Liver (tissue), 3 donors: Measurements from ENCODE around the gene KCNA2.

Source experiments
- ATF3 ChIP-seq: IDR thresholded peaks from 2 replicates; pipeline ENCODE4 v1.6.1; 2016; ENCODE audit warnings: antibody characterized with exemption
- CTCF ChIP-seq: fragments of 150-350 bp; IDR thresholded peaks from 2 replicates; pipeline ENCODE4 v1.5.1; 2017; ENCODE audit warnings: improper control_type of control experiment, low read depth, low read length; ENCODE audit not compliant: missing input control
- EGR1 ChIP-seq, 2 donors: IDR thresholded peaks; 2 replicates each; pipeline ENCODE4 v1.6.1; 2016 to 2018; ENCODE audit warnings: antibody characterized with exemption in 2 of 2, low read depth in 2 of 2
- JUND ChIP-seq, 2 donors: IDR thresholded peaks; 2 replicates each; pipeline ENCODE4 v1.6.1; 2016; ENCODE audit warnings: antibody characterized with exemption in 2 of 2
- MAX ChIP-seq: IDR thresholded peaks from 2 replicates; pipeline ENCODE4 v1.6.1; 2016; ENCODE audit warnings: antibody characterized with exemption
- NR2F2 ChIP-seq: IDR thresholded peaks from 2 replicates; pipeline ENCODE4 v1.6.1; 2016; ENCODE audit warnings: antibody characterized with exemption
- RAD21 ChIP-seq, 2 donors: IDR thresholded peaks; 2 replicates each; pipeline ENCODE4 v1.6.1; 2016; ENCODE audit warnings: antibody characterized with exemption in 2 of 2, mild to moderate bottlenecking in 2 of 2
- RXRA ChIP-seq, 2 donors: IDR thresholded peaks; 2 replicates each; pipeline ENCODE4 v1.6.1; 2017 to 2018; ENCODE audit warnings: antibody characterized with exemption in 2 of 2, mild to moderate bottlenecking in 1 of 2
- YY1 ChIP-seq: IDR thresholded peaks from 2 replicates; pipeline ENCODE4 v1.6.1; 2016; ENCODE audit warnings: antibody characterized with exemption, mild to moderate bottlenecking
- TF ChIP-seq, protein P1 (sequence below): IDR thresholded peaks from 2 replicates; pipeline ENCODE4 v1.6.1; 2016; ENCODE audit warnings: antibody characterized with exemption, mild to moderate bottlenecking
- TF ChIP-seq, protein P2 (sequence below): IDR thresholded peaks from 2 replicates; pipeline ENCODE4 v1.6.1; 2016; ENCODE audit warnings: antibody characterized with exemption
- donor health status: healthy.
- donor health status: healthy.

DNA sequence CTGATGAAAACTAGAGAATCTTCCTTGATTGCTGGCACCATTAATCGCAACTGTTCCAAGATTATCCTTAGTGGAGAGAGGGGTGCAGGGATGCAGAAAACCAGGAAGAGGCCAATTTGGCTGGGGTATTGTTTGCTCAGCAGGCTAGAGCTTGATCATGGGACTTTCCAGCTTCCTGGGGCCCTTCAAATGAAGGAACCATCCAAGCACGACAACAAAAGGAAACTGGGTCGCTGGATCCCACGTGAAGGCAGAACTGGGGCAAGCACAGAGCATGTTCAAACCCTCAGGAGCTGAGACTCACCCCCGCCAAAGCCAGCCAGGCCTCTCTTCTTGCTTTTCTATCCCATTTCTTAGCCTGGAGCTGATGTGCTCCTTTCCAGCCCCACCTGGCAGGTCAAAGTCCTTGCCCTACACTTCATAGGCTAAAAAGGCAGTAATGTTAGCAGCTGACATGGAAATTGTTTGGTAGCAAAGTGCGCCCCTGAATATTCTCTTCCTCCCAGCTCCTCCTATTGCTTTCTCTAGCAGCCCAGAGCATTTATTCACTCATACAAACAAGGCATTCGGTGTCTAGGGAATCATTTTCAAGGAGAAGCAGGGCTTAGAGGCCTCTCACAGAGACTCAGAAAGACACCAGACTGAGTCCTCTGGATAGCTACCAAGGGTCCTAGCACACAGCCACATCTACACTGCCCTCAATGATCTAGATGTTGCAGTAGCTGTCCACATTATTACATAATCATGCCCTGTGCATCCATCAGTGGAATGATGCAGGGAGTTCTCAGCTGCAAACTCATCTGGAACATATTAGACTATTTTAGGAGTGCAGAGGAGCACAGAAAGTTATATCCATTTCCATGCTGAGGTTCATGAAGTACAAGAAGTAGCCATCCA, 11.5 kb downstream of the KCNA2 start:
- TF ChIP-seq CTCF (no peak), ATF3 (no peak), JUND (IDR thresholded peaks at IDR 0.05) (no peak), RXRA (IDR thresholded peaks at IDR 0.05) (no peak), MAX (no peak), RAD21 (IDR thresholded peaks at IDR 0.05) (no peak), EGR1 (IDR thresholded peaks at IDR 0.05; ENCODE audit: low read depth in 2 of 2) (no peak), YY1 (no peak), NR2F2 (no peak)
- TF ChIP-seq, protein P1, sequence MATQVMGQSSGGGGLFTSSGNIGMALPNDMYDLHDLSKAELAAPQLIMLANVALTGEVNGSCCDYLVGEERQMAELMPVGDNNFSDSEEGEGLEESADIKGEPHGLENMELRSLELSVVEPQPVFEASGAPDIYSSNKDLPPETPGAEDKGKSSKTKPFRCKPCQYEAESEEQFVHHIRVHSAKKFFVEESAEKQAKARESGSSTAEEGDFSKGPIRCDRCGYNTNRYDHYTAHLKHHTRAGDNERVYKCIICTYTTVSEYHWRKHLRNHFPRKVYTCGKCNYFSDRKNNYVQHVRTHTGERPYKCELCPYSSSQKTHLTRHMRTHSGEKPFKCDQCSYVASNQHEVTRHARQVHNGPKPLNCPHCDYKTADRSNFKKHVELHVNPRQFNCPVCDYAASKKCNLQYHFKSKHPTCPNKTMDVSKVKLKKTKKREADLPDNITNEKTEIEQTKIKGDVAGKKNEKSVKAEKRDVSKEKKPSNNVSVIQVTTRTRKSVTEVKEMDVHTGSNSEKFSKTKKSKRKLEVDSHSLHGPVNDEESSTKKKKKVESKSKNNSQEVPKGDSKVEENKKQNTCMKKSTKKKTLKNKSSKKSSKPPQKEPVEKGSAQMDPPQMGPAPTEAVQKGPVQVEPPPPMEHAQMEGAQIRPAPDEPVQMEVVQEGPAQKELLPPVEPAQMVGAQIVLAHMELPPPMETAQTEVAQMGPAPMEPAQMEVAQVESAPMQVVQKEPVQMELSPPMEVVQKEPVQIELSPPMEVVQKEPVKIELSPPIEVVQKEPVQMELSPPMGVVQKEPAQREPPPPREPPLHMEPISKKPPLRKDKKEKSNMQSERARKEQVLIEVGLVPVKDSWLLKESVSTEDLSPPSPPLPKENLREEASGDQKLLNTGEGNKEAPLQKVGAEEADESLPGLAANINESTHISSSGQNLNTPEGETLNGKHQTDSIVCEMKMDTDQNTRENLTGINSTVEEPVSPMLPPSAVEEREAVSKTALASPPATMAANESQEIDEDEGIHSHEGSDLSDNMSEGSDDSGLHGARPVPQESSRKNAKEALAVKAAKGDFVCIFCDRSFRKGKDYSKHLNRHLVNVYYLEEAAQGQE: no peak
- TF ChIP-seq, protein P2, sequence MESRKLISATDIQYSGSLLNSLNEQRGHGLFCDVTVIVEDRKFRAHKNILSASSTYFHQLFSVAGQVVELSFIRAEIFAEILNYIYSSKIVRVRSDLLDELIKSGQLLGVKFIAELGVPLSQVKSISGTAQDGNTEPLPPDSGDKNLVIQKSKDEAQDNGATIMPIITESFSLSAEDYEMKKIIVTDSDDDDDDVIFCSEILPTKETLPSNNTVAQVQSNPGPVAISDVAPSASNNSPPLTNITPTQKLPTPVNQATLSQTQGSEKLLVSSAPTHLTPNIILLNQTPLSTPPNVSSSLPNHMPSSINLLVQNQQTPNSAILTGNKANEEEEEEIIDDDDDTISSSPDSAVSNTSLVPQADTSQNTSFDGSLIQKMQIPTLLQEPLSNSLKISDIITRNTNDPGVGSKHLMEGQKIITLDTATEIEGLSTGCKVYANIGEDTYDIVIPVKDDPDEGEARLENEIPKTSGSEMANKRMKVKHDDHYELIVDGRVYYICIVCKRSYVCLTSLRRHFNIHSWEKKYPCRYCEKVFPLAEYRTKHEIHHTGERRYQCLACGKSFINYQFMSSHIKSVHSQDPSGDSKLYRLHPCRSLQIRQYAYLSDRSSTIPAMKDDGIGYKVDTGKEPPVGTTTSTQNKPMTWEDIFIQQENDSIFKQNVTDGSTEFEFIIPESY: no peak
